Astrocyte (in vitro differentiated cells and primary cell): ENCODE results near the gene WDR20. TPM values are rescaled to one million over a fixed set of nuclear protein-coding genes. Genes with fewer than 3 reads are reported as not detected.

ENCODE experiments used
- DNase-seq: peaks from one replicate; pipeline ENCODE4 v3.0.0-alpha.2; 2010; ENCODE audit warnings: low read depth
- FAIRE-seq: peaks from 2 replicates; lab custom pipeline; 2011; peaks lifted over from hg19 to GRCh38; lab: Jason Lieb, UNC
- H2AFZ ChIP-seq: 2 replicates; pipeline ENCODE4 v1.6.0; 2012; ENCODE audit warnings: low read depth, low read length, inconsistent platforms
- H3K27ac ChIP-seq: 2 replicates; pipeline ENCODE4 v1.5.1; 2011; ENCODE audit warnings: low read depth, low read length, inconsistent platforms
- H3K27me3 ChIP-seq: 2 replicates; pipeline ENCODE4 v1.6.0; 2011; ENCODE audit warnings: low read length, inconsistent platforms; ENCODE audit not compliant: insufficient read depth
- H3K36me3 ChIP-seq: 2 replicates; pipeline ENCODE4 v1.5.1; 2011; ENCODE audit warnings: low read length, inconsistent platforms; ENCODE audit not compliant: insufficient read depth
- H3K4me1 ChIP-seq: 2 replicates; pipeline ENCODE4 v1.5.1; 2011; ENCODE audit warnings: low read length, inconsistent platforms; ENCODE audit not compliant: insufficient read depth
- H3K4me2 ChIP-seq: 2 replicates; pipeline ENCODE4 v1.6.0; 2012; ENCODE audit warnings: low read length, inconsistent platforms
- H3K4me3 ChIP-seq: 2 replicates; pipeline ENCODE4 v1.5.1; 2011; ENCODE audit warnings: low read depth, mild to moderate bottlenecking, low read length, inconsistent platforms; ENCODE audit not compliant: insufficient read depth
- H3K79me2 ChIP-seq: 2 replicates; pipeline ENCODE4 v1.6.0; 2012; ENCODE audit warnings: mild to moderate bottlenecking, low read length, inconsistent platforms; ENCODE audit not compliant: insufficient read depth
- H3K9ac ChIP-seq: 2 replicates; pipeline ENCODE4 v1.6.0; 2012; ENCODE audit warnings: mild to moderate bottlenecking, low read length, inconsistent platforms
- H3K9me3 ChIP-seq: 2 replicates; pipeline ENCODE4 v1.5.1; 2012; ENCODE audit warnings: low read depth, mild to moderate bottlenecking, low read length, inconsistent platforms; ENCODE audit not compliant: insufficient read depth
- H4K20me1 ChIP-seq: 2 replicates; pipeline ENCODE4 v1.6.0; 2012; ENCODE audit warnings: low read length, inconsistent platforms; ENCODE audit not compliant: insufficient read depth
- H3K27ac Mint-ChIP-seq: one replicate; pipeline ENCODE4 v1.8.0; 2021; ENCODE audit warnings: mild to moderate bottlenecking, mixed read lengths; ENCODE audit not compliant: unreplicated experiment
- H3K27me3 Mint-ChIP-seq: one replicate; pipeline ENCODE4 v1.8.0; 2021; ENCODE audit warnings: low read depth, mixed read lengths; ENCODE audit not compliant: unreplicated experiment
- H3K36me3 Mint-ChIP-seq: one replicate; pipeline ENCODE4 v1.8.0; 2021; ENCODE audit warnings: low read depth, mixed read lengths; ENCODE audit not compliant: unreplicated experiment
- H3K4me1 Mint-ChIP-seq: one replicate; pipeline ENCODE4 v1.8.0; 2021; ENCODE audit warnings: low read depth, mixed read lengths; ENCODE audit not compliant: unreplicated experiment
- H3K4me3 Mint-ChIP-seq: one replicate; pipeline ENCODE4 v1.8.0; 2021; ENCODE audit warnings: mild to moderate bottlenecking, moderate library complexity, mixed read lengths; ENCODE audit not compliant: unreplicated experiment
- H3K9me3 Mint-ChIP-seq: one replicate; pipeline ENCODE4 v1.8.0; 2021; ENCODE audit warnings: mild to moderate bottlenecking, mixed read lengths; ENCODE audit not compliant: unreplicated experiment
- EZH2 ChIP-seq: IDR thresholded peaks from 2 replicates; pipeline ENCODE4 v1.6.1; 2012; ENCODE audit warnings: mild to moderate bottlenecking, low read length, inconsistent platforms; ENCODE audit not compliant: insufficient read depth
- total RNA-seq: library from RNA; stranded (reverse); gene quantifications from 2 replicates; pipeline ENCODE4 v1.2.1, GENCODE V29; 2021
- TF ChIP-seq, protein P1 (sequence below): IDR thresholded peaks from 2 replicates; pipeline ENCODE4 v1.5.1; 2011; ENCODE audit warnings: low read depth, mild to moderate bottlenecking, inconsistent platforms, low read length, moderate library complexity; ENCODE audit not compliant: insufficient read depth

WDR20 gene
- total RNA-seq, 1 donor from 2014 or later: 23.6 TPM

GRCh38 chr14:102201776-102202175 is 62.1 kb downstream of the WDR20 start:
- no peak overlapping the region for H3K4me2 ChIP-seq
- no peak overlapping the region for H3K27ac Mint-ChIP-seq
- peaks cover 82% of the 10 kb centered on the region for H3K79me2 ChIP-seq
- no peak overlapping the region for H3K9ac ChIP-seq
- no peaks in the 10 kb centered on the region for H3K9me3 ChIP-seq
- no peak overlapping the region for H3K27ac ChIP-seq
- FAIRE-seq (no peak), DNase-seq (no peak)
- peaks cover 73% of the 10 kb centered on the region for H4K20me1 ChIP-seq
- H3K36me3 Mint-ChIP-seq: peaks cover 23% of the 10 kb centered on the region
- peaks cover 10% of the 10 kb centered on the region for H3K4me1 Mint-ChIP-seq
- H3K27me3 Mint-ChIP-seq: no peaks in the 10 kb centered on the region
- H3K27me3 ChIP-seq: no peaks in the 10 kb centered on the region
- no peak overlapping the region for H2AFZ ChIP-seq
- H3K9me3 Mint-ChIP-seq: no peaks in the 10 kb centered on the region
- TF ChIP-seq EZH2: no peak
- TF ChIP-seq, protein P1, sequence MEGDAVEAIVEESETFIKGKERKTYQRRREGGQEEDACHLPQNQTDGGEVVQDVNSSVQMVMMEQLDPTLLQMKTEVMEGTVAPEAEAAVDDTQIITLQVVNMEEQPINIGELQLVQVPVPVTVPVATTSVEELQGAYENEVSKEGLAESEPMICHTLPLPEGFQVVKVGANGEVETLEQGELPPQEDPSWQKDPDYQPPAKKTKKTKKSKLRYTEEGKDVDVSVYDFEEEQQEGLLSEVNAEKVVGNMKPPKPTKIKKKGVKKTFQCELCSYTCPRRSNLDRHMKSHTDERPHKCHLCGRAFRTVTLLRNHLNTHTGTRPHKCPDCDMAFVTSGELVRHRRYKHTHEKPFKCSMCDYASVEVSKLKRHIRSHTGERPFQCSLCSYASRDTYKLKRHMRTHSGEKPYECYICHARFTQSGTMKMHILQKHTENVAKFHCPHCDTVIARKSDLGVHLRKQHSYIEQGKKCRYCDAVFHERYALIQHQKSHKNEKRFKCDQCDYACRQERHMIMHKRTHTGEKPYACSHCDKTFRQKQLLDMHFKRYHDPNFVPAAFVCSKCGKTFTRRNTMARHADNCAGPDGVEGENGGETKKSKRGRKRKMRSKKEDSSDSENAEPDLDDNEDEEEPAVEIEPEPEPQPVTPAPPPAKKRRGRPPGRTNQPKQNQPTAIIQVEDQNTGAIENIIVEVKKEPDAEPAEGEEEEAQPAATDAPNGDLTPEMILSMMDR: no peak
- peaks cover 26% of the 10 kb centered on the region for H3K36me3 ChIP-seq
- no peaks in the 10 kb centered on the region for H3K4me1 ChIP-seq
- H3K4me3 ChIP-seq: no peak overlapping the region
- no peak overlapping the region for H3K4me3 Mint-ChIP-seq

GRCh38 chr14:102202944-102203343 is 63.2 kb downstream of the WDR20 start:
- no peak for DNase-seq
- TF ChIP-seq EZH2: no peak
- TF ChIP-seq, protein P1: no peak
- no peak overlapping the region for H3K27ac ChIP-seq
- H3K9me3 ChIP-seq: no peaks in the 10 kb centered on the region
- Mint-ChIP-seq H3K4me3 (no peak overlapping the region), H3K36me3 (peaks cover 28% of the 10 kb centered on the region), H3K27ac (no peak overlapping the region), H3K9me3 (no peaks in the 10 kb centered on the region), H3K27me3 (no peaks in the 10 kb centered on the region), H3K4me1 (peaks cover 8% of the 10 kb centered on the region)
- no peaks in the 10 kb centered on the region for H3K4me1 ChIP-seq
- H3K4me2 ChIP-seq: no peak overlapping the region
- no peaks in the 10 kb centered on the region for H3K27me3 ChIP-seq
- no peak overlapping the region for H3K9ac ChIP-seq
- H3K36me3 ChIP-seq: peaks cover 26% of the 10 kb centered on the region
- H4K20me1 ChIP-seq: peaks cover 72% of the 10 kb centered on the region
- FAIRE-seq: no peak
- no peak overlapping the region for H2AFZ ChIP-seq
- no peak overlapping the region for H3K4me3 ChIP-seq
- H3K79me2 ChIP-seq: peaks cover 82% of the 10 kb centered on the region

DNA sequence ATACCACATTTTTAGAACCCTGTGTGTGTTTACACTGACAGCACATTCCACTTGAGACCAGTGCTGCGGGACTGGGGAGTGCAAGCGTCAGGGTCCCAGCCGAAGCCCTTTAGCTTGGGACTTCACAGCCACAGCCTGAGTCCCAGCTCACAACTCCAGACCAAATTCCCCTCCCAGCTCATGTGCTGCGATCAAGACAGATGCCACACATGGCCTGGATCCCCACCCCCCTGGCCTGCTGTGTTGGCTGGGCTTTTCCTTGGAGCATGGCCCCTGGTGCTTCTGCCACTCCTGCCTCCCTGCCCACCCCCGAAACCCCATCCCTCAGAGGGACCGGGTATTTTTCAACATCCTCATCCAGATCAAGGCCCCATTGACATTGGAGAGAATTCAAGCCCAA is 63.7 kb downstream of the WDR20 start:
- Histone ChIP-seq H3K9me3 (no peaks in the 10 kb centered on the region), H3K4me1 (no peaks in the 10 kb centered on the region), H3K79me2 (peaks cover 80% of the 10 kb centered on the region), H3K4me2 (no peak overlapping the region), H3K9ac (no peak overlapping the region), H3K27ac (no peak overlapping the region), H4K20me1 (peaks cover 73% of the 10 kb centered on the region), H3K36me3 (peaks cover 25% of the 10 kb centered on the region), H3K27me3 (no peaks in the 10 kb centered on the region), H3K4me3 (no peak overlapping the region), H2AFZ (no peak overlapping the region)
- Mint-ChIP-seq H3K27me3 (no peaks in the 10 kb centered on the region), H3K4me1 (peaks cover 8% of the 10 kb centered on the region), H3K27ac (no peak overlapping the region), H3K9me3 (no peaks in the 10 kb centered on the region), H3K4me3 (no peak overlapping the region), H3K36me3 (peaks cover 27% of the 10 kb centered on the region)
- DNase-seq (no peak), FAIRE-seq (no peak)
- TF ChIP-seq, protein P1: no peak
- no peak for TF ChIP-seq EZH2
